Naive B cell (primary cell): ENCODE results near the gene KSR1. TPM values are rescaled to one million over a fixed set of nuclear protein-coding genes. Genes with fewer than 3 reads are reported as not detected.

Source experiments
- ATAC-seq, 2 donors: fragments of 150-1000 bp; cut with Tn5 transposase; 2 replicates each; pipeline ENCODE4 v1.10.0; 2021; ENCODE audit warnings: low read depth in 2 of 2, mild to moderate bottlenecking in 2 of 2, moderate library complexity in 2 of 2
- DNase-seq: peaks from one replicate; pipeline ENCODE4 v3.0.0; 2022
- H3K27ac Mint-ChIP-seq, 6 donors: one replicate each; pipeline ENCODE4 v1.8.0; 2020 to 2022; ENCODE audit warnings: mild to moderate bottlenecking in 6 of 6, mixed read lengths in 6 of 6, moderate library complexity in 5 of 6, inconsistent platforms in 2 of 6
- H3K27me3 Mint-ChIP-seq, 3 donors: one replicate each; pipeline ENCODE4 v1.8.0; 2021 to 2022; ENCODE audit warnings: mixed read lengths in 3 of 3, mild to moderate bottlenecking in 1 of 3
- H3K36me3 Mint-ChIP-seq, 2 donors: one replicate each; pipeline ENCODE4 v1.8.0; 2020 to 2022; ENCODE audit warnings: mixed read lengths in 2 of 2, inconsistent platforms in 1 of 2, mild to moderate bottlenecking in 1 of 2
- H3K4me1 Mint-ChIP-seq, 3 donors: one replicate each; pipeline ENCODE4 v1.8.0; 2020 to 2022; ENCODE audit warnings: mixed read lengths in 3 of 3, inconsistent platforms in 1 of 3, mild to moderate bottlenecking in 1 of 3, moderate library complexity in 1 of 3
- H3K4me3 Mint-ChIP-seq, 8 donors: one replicate each; pipeline ENCODE4 v1.8.0; 2020 to 2022; ENCODE audit warnings: mild to moderate bottlenecking in 8 of 8, mixed read lengths in 8 of 8, moderate library complexity in 8 of 8, inconsistent platforms in 2 of 8
- H3K9me3 Mint-ChIP-seq, 7 donors: one replicate each; pipeline ENCODE4 v1.8.0; 2020 to 2022; ENCODE audit warnings: mixed read lengths in 7 of 7, mild to moderate bottlenecking in 5 of 7, inconsistent platforms in 2 of 7, moderate library complexity in 1 of 7
- polyA plus RNA-seq, 6 donors: library from polyadenylated mRNA; unstranded; fragments of 300-500 nt; fragmentation: Illumina TruSeq; gene quantifications; one replicate each; pipeline ENCODE4 v1.2.3, GENCODE V29; 2021; ENCODE audit warnings: low read depth in 6 of 6

KSR1 gene
- polyA plus RNA-seq, 6 donors from 2014 or later = 0.38 to 4.4 (median 2.3) TPM

DNA sequence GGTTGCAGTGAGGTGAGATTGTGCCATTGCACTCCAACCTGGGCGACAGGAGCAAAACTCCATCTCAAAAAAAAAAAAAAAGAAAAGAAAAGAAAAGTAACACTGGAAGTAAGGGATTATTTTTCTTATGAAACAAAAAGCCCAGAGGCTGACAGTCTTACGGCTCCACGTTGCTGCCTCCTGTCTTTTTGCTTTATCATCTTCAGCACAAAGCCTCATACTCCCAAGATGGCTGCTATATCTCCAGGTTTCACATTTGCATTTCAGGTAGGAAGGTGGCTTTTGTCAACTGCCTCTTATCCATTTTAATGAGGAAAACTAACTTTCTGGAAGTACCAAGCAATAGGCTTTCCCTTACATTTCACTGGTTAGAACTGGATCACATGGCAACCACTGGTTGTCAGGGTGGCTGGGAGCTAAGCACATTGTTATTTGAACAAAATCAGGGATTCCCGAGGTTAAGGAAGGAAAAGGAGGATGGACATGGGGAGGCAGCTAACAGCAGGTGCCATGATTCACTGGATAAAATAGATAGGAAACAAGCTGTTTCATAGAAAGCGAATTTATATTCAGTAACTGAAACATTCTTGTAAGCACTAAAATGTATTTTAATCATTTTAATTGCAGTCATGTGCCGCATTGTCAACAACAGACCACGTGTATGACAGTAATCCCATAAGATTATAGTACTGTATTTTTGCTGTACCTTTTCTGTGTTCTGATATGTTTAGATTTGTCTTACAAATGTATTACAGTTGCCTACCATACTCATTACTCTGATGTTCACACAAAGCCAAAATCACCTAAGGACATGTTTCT lies 58.6 kb downstream of the KSR1 start:
- H3K4me1 Mint-ChIP-seq = peaks cover 10 to 31% (median 19%) of the 10 kb centered on the region in 3 donors
- no peaks in the 10 kb centered on the region for H3K36me3 Mint-ChIP-seq
- H3K4me3 Mint-ChIP-seq = peak overlapping the region in 2 of 8 donors; percentile 42 to 47
- H3K27me3 Mint-ChIP-seq = no peaks in the 10 kb centered on the region
- H3K27ac Mint-ChIP-seq = no peak overlapping the region
- DNase-seq (no peak), ATAC-seq (no peak)
- no peaks in the 10 kb centered on the region for H3K9me3 Mint-ChIP-seq

DNA sequence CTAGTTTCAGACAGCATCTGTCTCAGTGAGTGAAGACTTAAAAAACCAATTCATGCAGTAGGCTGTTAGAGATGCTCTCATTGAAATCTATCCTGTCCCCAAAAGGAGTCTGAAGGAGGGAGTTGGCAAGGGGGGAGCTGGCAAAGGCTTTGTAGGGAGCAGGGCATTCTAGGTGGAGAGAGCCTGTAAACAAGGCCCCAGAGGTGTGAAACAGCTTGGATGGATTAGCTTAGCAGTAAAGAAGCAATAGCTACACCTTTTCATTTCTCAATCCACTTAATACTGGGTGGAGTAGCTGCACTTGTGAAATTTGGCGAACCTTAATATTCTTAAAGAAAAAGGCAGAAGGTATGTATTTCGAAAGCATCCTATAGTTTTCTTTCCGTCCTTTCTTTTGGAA lies 61.8 kb downstream of the KSR1 start:
- no peaks in the 10 kb centered on the region for H3K36me3 Mint-ChIP-seq
- H3K27me3 Mint-ChIP-seq = no peaks in the 10 kb centered on the region
- DNase-seq = no peak
- no peak overlapping the region for H3K4me3 Mint-ChIP-seq
- ATAC-seq = no peak
- H3K4me1 Mint-ChIP-seq = peaks cover 10 to 31% (median 12%) of the 10 kb centered on the region in 3 donors
- no peaks in the 10 kb centered on the region for H3K9me3 Mint-ChIP-seq
- peak overlapping the region in 2 of 6 donors; percentile 22 to 39 for H3K27ac Mint-ChIP-seq

- Mint-ChIP-seq H3K36me3 (no peaks in the 10 kb centered on the region), H3K27ac (peak overlapping the region in 2 of 6 donors; percentile 25 to 59)
- no peak for ATAC-seq
Observed at GRCh38 chr17:27518545-27519521, 62.6 kb downstream of the KSR1 start.

DNA sequence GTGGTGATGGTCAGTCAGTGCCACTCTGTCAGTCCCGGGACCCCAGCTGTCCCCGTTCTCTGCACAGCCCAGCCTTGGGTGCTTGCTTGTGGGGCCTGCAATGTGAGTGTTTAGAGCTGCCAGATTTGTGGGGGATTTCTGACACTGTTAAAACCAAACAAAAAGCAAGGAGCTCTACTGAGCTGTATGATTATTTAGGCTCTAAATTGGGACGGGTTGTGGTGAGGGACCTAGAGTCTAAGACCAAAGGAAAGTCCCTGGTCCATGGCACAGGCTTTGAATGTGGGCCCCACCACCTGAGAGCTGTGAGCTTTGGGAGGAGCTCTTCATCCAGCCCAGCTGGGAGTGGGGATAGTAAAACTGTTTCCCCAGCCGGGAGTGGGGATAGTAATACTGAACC lies 63.3 kb downstream of the KSR1 start:
- DNase-seq = no peak
- no peaks in the 10 kb centered on the region for H3K36me3 Mint-ChIP-seq
- no peak for ATAC-seq
- no peaks in the 10 kb centered on the region for H3K9me3 Mint-ChIP-seq
- H3K4me3 Mint-ChIP-seq = peak overlapping the region in 1 of 8 donors; percentile 51
- H3K27me3 Mint-ChIP-seq = no peaks in the 10 kb centered on the region
- peak overlapping the region in 2 of 6 donors; percentile 25 to 59 for H3K27ac Mint-ChIP-seq
- peaks cover 16 to 31% (median 16%) of the 10 kb centered on the region in 3 donors for H3K4me1 Mint-ChIP-seq

More at GRCh38 chr17:27518545-27519521, 62.6 kb downstream of the KSR1 start:
- Mint-ChIP-seq H3K27me3 (no peaks in the 10 kb centered on the region), H3K4me1 (peaks cover 9 to 29% (median 12%) of the 10 kb centered on the region in 3 donors), H3K4me3 (peak overlapping the region in 1 of 8 donors; percentile 51), H3K9me3 (no peaks in the 10 kb centered on the region)
- no peak for DNase-seq

DNA sequence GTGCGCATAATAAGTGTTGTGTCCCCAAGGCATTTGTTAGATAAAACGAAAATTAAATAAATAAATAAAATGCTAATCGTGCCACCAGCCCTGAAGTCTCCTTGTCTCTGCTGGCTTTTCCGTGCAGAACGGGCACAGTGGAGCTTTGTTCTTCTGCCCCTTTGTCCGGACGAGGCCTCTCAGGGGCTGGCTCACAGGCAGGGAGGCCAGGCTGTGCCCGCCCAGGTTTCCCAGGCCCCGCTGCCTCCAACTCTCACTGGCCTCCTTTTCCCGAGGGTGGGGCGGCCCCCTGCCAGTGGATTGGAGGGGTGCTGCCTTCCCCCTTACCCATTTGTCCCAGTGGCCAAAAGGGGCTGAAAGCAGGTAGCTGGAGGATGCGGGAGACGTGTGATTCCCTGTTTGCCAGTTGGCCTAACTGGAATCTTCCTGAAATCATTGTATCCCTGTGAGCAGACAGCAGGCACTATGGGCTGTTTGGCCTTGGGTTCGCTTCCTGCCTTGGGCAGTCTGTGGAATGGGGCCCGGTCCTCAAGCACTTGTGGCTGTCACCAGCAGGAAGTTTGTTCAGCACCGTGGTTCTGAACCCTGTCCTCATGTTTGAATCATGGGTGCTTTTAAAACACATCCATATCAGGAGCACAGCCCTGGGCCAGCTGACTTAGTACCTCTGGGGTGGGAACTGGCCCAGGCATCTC lies 64.4 kb downstream of the KSR1 start:
- Mint-ChIP-seq H3K4me1 (peaks cover 17 to 30% (median 18%) of the 10 kb centered on the region in 3 donors), H3K4me3 (no peak overlapping the region), H3K27me3 (no peaks in the 10 kb centered on the region), H3K36me3 (no peaks in the 10 kb centered on the region), H3K9me3 (no peaks in the 10 kb centered on the region), H3K27ac (no peak overlapping the region)
- no peak for DNase-seq
- no peak for ATAC-seq

DNA sequence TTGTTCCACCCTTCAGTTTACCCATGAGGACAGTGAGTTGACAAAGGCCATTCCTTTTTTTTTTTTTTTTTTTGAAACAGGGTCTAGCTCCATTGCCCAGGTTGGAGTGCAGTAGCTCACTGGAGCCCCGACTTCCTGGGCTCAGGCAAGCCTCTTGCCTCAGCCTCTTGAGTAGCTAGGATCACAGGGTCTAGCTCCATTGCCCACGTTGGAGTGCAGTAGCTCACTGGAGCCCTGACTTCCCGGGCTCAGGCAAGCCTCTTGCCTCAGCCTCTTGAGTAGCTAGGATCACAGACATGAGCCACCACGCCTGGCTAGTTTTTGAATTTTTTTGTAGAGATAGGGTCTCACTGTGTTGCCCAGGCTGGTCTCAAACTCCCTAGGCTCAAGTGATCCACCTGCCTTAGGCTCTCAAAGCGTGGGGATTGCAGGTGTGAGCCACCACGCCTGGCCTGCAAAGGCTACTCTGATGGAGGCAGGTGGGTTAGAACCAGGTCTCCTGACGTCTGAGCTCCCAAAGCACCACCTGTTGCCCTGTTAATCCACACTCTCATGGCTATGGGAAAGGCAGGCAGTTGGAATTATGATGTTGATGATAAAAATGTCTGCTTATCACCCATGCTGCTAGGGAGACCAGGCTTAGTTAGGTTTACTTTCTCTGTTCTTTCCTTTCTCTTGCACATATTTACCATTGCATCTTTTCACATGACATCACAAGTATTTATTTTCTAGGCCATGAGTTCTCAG lies 65.2 kb downstream of the KSR1 start:
- no peaks in the 10 kb centered on the region for H3K9me3 Mint-ChIP-seq
- no peak overlapping the region for H3K4me3 Mint-ChIP-seq

GRCh38 chr17:27522028-27522635 lies 65.9 kb downstream of the KSR1 start:
- Mint-ChIP-seq H3K4me1 (peaks cover 31 to 38% (median 32%) of the 10 kb centered on the region in 3 donors), H3K27ac (peak overlapping the region in 1 of 6 donors; percentile 38), H3K27me3 (no peaks in the 10 kb centered on the region)

More for the DNA sequence above, 65.2 kb downstream of the KSR1 start:
- Mint-ChIP-seq H3K36me3 (no peaks in the 10 kb centered on the region), H3K4me1 (peaks cover 25 to 31% (median 26%) of the 10 kb centered on the region in 3 donors), H3K27ac (peak overlapping the region in 1 of 6 donors; percentile 38), H3K27me3 (no peaks in the 10 kb centered on the region)
- DNase-seq (no peak), ATAC-seq (no peak)

DNA sequence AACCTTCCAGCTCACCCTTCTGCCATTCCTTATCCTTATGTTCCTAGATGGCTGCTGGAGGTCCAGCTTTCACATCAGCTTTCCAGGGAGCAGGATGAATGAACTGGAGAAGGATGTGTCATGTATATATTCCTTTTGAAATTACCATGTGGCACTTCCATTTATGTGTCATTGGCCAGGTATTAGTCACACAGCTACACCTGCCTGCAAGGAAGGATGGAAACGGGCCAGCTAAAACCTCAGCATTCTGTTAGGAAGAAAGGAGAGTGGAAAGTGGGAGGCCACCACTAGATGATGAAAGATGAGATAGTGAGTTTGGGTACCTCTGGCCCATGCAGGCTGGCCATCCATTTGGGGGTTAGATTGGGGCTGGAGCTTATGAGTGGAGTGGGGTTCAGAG lies 67.5 kb downstream of the KSR1 start:
- H3K36me3 Mint-ChIP-seq = no peaks in the 10 kb centered on the region
- H3K4me1 Mint-ChIP-seq = peaks cover 24 to 32% (median 26%) of the 10 kb centered on the region in 3 donors
- peak overlapping the region in 1 of 8 donors; percentile 48 for H3K4me3 Mint-ChIP-seq
- no peaks in the 10 kb centered on the region for H3K9me3 Mint-ChIP-seq
- DNase-seq (no peak), ATAC-seq (no peak)
- H3K27me3 Mint-ChIP-seq = no peaks in the 10 kb centered on the region
- peak overlapping the region in 2 of 6 donors; percentile 70 to 86 for H3K27ac Mint-ChIP-seq

More at GRCh38 chr17:27522028-27522635, 65.9 kb downstream of the KSR1 start:
- Mint-ChIP-seq H3K36me3 (no peaks in the 10 kb centered on the region), H3K4me3 (no peak overlapping the region), H3K9me3 (no peaks in the 10 kb centered on the region)
- DNase-seq (no peak), ATAC-seq (no peak)

DNA sequence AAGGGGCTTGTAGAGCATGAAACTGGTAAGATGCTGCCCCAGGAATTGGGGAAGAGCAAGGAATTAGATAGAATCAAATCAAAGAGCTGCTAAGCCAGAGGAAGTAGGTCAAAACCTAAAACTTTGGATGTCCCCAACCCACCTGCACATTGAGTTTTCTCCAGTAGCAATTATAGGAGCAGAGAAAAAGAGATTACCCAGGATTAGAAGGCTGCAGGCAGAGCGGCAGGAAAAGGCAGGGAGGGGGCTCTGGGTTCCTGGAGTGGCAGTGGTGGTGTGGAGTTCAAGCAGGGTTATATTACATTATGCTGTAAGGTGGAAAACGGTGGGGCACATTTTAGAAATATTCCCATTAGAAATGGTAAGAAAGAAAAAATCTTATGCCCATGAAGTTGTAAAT lies 68.3 kb downstream of the KSR1 start:
- Mint-ChIP-seq H3K36me3 (no peaks in the 10 kb centered on the region), H3K9me3 (no peaks in the 10 kb centered on the region), H3K4me3 (no peak overlapping the region), H3K27ac (peak overlapping the region in 2 of 6 donors; percentile 21 to 64), H3K4me1 (peaks cover 26 to 31% (median 29%) of the 10 kb centered on the region in 3 donors), H3K27me3 (no peaks in the 10 kb centered on the region)
- ATAC-seq = no peak
- DNase-seq = no peak

GRCh38 chr17:27525316-27525715 lies 69.1 kb downstream of the KSR1 start:
- no peak overlapping the region for H3K27ac Mint-ChIP-seq
- H3K4me1 Mint-ChIP-seq = peaks cover 33 to 37% (median 35%) of the 10 kb centered on the region in 3 donors

DNA sequence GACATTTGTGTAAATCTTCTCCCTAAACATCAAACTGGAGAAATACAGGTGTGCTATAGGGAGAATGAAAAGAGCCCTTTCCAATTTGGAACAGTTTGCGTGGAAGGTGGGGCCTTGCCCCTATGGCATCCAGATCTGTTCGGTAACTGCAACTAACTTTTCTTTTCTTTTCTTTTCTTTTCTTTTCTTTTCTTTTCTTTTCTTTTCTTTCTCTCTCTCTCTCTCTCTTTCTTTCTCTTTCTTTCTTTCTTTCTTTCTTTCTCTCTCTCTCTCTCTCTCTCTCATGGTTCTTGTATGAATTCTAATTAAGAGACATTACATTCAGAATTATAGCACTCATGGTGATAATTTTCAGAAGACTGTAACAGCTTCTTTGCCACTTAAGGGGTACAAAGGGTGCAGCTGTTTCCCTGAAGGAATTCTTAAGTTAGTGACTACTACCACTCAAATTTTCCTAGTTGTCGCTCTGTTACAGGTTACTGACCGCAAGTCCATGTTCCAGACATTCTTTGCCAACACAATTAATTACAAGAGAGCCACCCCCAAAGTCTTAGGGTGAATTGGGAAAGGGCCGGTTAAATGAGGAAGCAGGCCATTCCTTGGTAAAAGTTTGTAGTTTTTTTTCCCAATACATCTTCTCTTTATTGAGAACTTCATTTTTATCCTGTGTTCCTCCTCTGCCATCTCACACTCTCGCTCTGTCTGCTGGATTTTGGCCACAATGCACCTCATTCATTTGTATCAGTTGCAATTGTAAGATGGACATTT lies 69.8 kb downstream of the KSR1 start:
- peak overlapping the region in 4 of 6 donors; percentile 4 to 50 (median 22) for H3K27ac Mint-ChIP-seq
- peak overlapping the region in 4 of 8 donors; percentile 1 to 22 (median 4) for H3K4me3 Mint-ChIP-seq
- DNase-seq (no peak), ATAC-seq (no peak)
- no peaks in the 10 kb centered on the region for H3K27me3 Mint-ChIP-seq
- H3K36me3 Mint-ChIP-seq = no peaks in the 10 kb centered on the region
- H3K4me1 Mint-ChIP-seq = peaks cover 39 to 44% (median 42%) of the 10 kb centered on the region in 3 donors
- no peaks in the 10 kb centered on the region for H3K9me3 Mint-ChIP-seq

More at GRCh38 chr17:27525316-27525715, 69.1 kb downstream of the KSR1 start:
- H3K27me3 Mint-ChIP-seq = no peaks in the 10 kb centered on the region
- H3K9me3 Mint-ChIP-seq = no peaks in the 10 kb centered on the region
- H3K4me3 Mint-ChIP-seq = no peak overlapping the region
- no peaks in the 10 kb centered on the region for H3K36me3 Mint-ChIP-seq
- DNase-seq (no peak), ATAC-seq (no peak)
